HG03571 (cell line): ENCODE measurements around the gene CPE.
A peak's percentile ranks its signal among the peaks of the same experiment; 100 is the strongest.
"Not testable (repeated sequence)": the region's sequence is repeated elsewhere in the genome, so short reads cannot be mapped to it uniquely, and the experiment has no call there.

Experiments
- ATAC-seq: cut with Tn5 transposase; IDR thresholded peaks from one replicate; pipeline ENCODE4 v1.9.1; 2021; ENCODE audit not compliant: unreplicated experiment

Gene CPE

DNA sequence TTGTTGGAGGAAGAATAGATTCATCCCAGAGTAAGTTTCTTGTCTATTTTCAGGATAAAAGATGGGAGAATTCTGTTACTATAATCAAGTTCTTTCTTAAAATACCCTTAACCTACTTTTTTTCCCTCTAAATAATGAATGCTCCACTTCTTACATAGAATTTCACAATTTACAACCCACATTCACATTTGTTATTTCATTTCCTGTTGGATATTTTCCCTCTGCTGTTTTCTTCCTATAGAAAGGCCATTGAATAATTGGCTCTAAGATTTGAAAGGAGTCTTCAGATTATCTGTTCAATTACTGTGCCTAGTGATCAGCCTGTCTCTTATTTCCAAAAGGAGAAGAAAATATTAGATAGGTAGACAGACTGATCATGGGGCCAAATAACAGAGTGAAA, 79.7 kb downstream of the CPE start:
- no peak for ATAC-seq

DNA sequence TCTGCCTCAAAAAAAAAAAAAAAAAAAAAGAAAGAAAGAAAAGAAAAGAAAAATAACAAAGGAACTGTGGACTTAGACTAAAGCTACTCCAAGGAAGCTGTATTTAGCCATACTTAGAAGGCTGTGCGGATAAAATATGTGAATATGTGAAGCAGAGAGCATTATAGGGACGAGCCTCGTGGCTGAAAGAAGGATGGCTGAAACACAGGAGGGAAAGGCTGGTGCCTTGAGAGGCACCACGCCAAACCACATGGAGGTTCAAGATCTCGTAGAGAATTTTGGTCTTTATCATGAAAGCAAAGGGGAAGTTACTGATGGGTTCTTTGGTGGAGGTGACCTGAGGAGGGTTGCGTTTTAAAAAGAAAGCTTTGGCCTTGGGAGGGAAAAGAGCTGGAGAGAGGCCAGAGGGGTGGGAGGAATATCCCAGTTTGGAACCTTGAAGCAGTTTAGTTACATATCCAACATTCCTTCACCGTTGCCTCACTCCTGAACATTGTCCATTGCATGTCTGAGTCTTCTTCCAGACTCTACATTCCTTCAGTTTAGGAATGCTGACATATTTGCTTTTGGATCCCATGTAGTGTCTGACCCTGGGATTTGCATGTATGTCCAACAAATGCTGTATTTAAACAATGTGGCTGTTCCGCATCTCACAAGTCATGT, 82.5 kb downstream of the CPE start:
- no peak for ATAC-seq

DNA sequence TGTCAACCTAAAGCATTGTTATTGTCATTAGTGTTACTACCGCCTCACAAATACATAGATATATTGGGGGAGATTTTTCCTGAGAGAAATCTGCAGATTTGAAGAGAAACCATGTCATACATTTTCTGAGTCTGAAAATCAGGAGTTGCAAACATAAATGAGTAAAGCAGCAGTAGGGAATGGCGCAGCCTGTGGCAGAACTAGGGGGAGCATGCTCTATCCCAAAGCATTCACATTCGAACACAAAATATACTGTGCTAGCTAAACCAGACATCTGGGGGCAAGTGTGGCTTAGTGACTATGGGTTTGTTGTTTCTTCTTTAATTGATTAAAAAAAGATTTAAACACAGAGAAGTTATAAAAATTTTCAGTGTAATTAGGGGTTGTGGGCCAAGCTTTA, 83.2 kb downstream of the CPE start:
- ATAC-seq = no peak

DNA sequence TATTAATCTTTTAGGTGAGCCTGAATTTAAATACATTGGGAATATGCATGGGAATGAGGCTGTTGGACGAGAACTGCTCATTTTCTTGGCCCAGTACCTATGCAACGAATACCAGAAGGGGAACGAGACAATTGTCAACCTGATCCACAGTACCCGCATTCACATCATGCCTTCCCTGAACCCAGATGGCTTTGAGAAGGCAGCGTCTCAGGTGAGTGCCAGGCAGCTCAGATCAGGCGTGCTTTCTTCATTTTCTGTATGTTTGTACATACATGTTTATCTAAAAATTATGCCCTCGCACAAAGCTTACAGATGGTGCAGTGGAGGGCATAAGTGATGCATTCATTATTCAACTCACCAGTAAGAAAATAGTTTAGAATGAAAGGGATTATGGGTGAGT, 85.6 kb downstream of the CPE start:
- no peak for ATAC-seq

DNA sequence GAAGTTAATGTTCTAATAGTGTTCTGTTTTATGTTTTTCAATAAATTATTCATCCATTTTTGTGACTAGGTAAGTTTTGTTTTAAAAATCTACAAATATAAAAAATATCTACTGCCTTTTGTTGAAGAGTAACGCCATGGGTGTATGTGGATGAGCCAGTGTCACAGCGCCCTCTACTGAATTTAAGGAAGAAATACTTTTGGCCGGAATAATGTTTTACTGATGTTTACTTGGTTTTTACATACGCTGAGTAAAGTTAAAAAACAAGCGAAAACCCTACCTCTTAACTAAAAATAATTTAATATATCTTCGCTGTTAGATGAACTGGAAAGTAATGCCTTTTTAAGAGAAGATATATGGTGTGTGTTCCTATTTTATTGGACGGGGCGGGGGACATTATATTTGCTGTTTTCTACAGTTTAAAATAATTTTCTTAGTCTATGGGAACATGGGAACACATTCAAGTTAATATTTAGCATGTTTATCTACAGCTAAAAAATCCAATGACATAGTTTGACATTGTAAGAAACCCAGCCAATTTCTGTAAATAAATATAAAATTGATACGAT, 86.1 kb downstream of the CPE start:
- peak; percentile 56 for ATAC-seq

DNA sequence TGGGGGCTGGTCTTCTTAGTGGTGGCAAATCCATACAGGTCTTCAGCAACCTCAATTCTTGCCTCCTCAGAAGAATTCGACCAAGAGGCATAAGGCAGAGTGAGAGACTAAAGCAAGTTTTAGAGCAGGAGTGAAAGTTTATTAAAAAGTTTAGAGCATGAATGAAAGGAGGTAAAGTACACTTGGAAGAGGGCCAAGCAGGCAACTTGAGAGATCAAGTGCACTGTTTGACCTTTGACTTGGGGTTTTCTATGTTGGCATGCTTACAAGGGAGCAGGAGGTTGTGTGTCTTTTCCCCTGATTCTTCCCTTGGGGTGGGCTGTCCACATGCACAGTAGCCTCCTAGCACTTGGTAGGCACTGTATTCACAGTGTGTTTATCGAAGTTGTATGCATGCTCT, 91.2 kb downstream of the CPE start:
- no peak for ATAC-seq

DNA sequence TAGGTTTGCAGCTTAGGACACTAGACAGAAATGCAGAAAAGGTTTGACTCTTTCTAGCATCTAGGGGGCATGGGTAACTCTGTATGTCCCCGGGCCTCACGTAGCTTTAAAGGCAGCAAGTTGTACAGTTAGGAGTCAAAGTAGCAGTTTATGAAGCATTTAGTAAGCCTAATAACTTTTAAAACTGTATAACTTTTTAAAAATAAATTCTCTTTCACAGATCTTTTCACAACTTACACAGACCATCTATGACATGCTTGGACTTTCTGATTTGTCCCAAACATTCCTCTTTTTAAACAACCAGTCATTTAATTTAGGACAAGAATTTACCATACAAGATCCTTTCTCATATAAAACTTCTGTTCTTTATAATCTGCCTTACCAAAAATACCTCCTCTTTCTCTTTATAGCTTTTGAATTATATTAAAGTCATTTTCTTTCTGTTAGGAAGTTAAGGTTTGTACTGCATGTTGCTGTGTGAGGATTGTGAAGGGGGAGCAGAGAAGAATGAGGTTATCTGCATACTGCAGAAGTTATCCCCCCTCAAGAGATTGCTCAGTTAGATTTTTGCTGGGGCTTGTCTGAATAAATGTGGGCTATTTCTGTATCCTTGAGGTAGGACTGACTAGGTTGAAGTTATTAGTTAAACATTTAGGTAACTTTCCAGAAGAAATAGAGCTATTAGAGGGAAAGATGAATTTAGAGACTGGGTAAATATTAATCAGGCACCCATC, 94.3 kb downstream of the CPE start:
- ATAC-seq = no peak

DNA sequence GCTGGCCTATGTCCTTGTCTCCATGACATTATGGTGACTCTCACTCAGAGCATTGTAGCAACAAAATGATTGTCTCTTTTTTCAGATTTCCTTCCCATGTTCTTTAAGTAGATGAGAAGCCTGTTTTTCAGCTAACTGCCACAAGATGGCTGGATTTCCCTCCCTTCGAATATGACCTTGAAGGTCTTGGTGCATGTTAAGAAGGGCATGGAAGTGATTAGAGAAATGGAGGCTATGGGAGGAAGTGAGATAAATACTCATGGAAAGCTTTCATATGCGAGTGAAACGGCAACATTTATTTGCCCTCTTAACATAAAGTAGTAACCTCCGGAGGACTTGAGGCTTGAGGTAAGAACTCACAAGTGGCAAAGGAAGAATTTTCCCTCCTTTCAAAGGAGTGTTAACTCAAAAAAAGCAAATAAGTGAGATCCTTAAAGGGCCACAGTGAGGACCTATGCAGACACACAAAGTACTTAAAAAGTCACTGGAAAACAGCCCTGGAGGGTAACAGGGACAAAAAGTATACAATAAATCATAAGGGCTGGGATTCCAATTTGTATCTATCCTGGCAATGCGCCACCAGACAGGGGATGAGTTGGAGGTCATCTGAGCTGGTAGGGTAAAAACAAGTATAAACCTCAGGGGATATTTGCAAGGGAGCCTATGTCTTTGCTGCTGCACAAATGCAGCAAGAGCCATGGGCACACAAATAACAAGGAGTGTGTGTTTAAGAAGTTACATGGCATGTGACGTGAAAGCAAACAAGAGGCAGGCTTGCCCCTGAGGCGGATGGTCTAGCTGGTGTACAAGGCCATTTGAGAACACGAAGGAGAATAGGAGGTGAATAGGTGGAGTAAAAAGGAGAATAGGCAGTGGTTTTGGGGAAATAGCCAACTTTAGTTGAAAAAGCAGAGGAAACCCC, 96.2 kb downstream of the CPE start:
- no peak for ATAC-seq

DNA sequence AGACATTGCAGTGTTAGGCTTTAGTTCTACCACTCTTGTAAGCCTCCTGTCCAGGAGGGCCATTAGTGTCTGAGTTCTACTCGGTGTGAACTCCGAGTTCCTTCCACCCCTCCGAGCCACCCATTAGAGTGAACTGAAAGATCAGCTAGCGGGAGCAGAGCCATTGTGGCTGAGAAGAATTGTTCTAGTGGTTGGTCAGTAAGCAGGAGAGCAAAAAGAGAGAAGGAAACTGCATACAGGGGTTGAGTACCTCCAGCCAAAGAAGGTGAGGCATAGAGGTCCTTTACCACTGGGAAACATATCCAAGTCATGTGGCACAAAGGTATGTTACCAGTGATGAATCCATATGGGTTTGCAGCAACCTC, 96.9 kb downstream of the CPE start:
- ATAC-seq = no peak

DNA sequence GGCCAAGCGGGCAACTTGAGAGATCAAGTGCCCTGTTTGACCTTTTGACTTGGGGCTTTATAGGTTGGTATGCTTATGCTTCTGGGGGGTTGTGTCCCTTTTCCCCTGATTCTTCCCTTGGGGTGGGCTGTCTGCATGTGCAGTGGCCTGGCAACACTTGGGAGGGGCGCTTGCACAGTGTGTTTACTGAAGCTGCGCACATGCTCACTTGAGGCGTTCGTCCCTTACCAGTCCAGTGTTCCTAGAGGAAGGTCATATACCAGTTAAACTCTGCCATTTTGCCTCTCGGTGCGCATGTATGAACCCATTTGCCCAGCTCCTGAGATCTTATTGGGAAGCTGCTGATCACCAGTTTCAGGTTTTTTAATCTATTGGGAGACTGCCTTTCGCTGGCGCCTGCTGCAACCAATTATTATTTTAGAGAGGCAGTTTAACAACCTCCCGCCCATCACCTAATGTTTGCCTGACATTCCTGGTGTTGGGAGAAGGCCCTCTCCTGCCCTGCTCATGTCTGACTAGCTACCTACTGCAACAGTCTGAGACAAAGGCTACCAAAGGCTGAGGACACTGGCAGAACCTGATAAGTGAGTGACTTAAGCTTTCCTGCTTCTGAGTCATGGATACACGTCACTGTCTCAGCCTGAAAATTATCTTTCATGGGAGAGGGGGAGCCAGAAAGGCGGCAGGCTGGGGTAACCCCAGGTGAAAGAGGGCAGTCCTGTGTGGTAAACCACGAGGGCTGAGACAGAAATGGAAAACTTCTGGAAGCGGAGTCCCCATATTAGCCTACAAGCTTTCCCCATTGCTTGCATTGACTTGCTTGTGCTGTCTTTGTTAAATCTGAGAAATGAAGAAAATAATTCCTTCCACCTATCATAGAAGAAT, 97.6 kb downstream of the CPE start:
- ATAC-seq = no peak

DNA sequence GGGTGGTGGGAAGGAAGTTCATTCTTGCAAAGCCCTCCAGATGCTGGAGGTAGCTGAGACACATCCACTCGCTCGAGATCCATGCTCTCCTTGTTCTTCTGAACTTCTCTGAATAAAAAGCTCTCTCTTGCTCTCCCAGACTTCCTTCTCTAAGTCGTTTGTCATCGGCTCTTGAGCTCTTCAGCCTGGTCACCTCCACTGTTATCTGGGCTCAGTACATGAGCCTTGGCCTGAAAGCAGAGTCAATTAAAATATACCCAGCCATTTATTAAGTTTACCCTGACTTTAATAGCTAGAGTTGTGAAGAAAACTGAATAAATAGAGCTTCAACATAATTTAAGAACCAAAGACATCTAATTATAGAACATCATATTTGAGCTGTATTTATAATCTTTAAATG, 99.0 kb downstream of the CPE start:
- no peak for ATAC-seq

DNA sequence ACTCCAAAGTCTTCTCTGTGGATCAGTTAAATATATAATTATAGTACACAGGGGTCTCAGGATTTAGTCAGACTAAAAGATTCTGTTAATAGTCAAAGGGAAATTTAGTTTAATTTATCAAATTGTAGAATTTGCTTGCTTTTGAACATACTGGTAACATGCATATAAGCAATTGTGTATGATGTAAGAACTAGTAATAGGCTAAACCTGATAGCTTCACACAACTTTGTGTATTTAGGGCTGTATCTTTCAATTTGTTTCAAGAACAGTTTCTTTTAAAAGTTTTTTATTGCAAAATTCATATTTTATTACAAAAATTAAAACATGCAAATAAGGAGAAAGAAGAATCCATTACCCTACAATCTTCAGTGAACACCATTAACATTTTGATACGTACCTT, 99.5 kb downstream of the CPE start:
- ATAC-seq = no peak

DNA sequence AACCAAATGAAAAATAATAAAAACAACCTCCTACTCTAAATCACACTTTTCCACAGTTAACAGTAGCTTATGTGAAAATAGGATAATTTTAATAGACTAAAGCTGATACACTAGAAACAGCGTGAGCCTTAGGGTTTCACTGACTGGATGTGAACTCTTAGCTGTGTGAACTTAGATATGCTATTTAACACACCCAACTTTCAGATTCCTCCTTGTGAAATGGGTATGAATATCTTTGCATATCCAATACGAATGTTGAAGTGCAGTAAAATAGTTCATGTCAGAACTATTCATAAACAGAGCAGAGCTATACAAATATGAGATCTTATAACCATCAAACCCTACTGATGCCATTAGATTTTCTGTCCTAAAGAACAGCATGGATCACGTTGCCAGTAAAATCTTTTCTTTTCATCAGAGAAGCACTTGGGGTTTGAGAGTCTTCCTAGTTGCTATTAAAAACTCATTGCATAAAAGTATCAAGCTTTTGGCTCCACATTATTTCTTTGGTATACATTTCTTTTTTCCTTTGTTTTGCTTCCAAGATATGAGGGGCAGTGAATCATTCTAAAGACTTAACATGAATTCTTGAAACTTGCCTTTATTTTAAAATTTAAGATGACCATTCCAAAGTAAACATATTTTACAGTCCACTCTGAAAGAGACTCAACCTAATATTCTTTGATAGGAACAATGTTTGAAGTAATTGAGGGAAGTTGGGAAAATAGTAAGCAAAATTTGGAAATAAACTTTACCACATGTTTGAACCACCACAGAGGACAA, 102.4 kb downstream of the CPE start:
- ATAC-seq = no peak

DNA sequence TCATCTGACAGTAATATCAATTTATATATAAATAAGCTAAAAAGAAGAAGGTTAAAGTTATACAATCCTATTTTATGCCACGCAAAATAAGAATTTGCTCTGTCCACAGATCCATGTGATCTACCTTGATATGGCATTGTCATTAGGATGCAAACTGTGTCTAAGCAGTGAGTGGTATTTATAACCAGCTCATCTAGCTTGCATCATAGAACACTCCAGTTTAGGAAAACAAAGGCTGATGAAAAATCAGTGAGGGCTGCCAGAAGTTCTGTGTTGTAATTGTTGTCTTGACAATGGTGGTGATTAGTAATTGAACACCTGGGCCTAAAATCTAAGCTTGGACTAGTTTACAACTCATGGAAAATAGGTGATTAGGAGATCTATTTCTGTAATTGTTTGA, 111.0 kb downstream of the CPE start:
- no peak for ATAC-seq

DNA sequence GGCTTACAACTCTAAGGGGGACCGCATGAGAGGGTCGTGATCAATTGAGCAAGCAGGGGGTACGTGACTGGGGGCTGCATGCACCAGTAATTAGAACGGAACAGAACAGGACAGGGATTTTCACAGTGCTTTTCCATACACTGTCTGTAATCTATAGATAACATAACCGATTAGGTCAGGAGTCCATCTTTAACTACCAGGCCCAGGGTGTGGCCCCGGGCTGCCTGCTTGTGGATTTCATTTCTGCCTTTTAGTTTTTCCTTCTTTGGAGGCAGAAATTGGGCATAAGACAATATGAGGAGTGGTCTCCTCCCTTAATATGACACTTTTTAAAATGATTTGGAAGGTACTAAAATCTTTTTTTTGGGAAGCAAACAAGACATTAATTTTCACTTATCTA, 113.8 kb downstream of the CPE start:
- not testable (repeated sequence) for ATAC-seq

DNA sequence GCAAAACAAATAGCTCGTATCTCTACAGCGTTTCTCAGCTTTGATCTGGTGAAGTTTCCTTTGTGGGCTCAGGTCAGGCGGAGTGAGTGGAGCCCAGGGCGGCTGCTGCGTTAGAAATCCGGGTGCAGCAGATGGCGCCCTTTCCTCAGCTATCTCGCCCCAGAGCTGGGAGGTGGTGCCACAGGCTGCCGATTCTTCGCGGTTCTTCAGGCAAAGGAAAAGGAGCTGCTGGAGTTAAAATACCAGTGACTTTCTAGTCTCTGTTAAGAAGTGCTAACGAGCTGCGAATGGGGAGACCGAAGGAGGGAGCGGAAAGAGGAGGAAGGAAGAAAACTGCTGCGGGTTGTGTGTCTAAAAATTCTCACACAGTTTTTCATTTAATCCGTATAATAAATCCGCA, 114.6 kb downstream of the CPE start:
- ATAC-seq = peak; percentile 67

DNA sequence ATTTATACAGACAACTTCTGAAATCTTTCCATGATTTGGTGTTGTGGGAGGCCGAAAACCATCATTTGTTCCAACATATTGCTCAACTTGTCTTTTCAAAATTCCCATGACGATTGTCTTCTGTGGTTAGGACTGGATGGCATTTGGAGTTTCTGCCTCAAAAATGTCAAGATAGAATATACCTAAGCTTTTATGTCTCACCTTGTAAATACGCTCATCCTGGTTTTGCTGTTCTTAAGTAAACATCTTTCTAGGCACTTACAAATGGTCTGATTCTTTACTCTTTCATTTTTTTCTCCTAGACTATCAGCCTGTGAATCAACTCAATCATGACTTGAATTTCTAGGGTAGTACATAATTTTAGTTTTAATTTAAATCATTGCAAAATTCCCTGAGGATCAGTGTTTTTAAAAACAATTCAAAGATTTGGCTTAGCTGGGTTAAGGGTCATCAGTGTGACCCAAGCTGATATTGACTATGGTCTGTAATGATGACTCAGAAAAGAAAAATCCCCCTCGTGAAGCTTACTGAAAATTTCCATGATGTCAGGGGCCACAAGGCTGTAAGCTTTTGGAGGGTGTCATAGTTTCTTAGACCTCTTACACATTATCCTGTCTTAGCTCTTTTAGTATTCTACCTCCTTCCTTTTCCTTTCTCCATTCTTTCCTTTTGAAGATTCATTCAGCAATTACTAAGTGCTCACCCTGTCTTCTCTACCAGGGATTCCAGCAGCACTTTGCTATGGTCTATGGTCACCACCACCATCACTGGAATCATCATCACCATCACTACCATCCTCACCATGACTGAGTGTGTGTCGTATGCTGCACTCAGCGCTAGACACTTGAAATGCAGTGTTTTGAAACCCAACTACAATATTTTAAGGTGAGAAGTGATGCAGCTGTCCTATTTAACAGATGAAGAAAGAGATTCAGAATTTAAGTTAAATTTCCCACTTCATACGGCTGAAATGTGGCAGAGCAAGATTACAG, 124.4 kb downstream of the CPE start:
- ATAC-seq = no peak

DNA sequence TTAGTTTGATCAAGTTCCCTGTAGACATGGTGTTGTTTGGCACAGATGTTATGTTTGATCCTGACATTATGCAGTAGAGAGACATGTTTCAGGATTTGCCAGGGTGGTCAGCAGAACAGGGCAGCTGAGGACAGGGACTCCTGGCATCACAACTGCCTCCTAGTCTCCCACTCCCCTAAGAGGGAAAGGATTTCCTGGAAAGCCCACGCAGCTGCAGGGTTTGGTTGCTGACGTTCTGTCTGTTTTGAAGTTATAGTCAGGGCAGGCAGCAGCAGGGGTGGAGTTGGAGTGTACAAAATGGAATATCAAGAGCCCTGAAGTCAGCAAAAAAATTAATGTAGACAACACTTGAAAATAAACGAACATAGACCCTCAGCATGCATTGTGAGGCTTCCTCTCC, 125.4 kb downstream of the CPE start:
- no peak for ATAC-seq
